Panc1 (cell line): ENCODE results near the gene LSM4. TPM values are rescaled to one million over a fixed set of nuclear protein-coding genes. Genes with fewer than 3 reads are reported as not detected.
A peak's percentile ranks its signal among the peaks of the same experiment; 100 is the strongest.

ENCODE experiments used
- ATAC-seq: fragments of 200-7000 bp; cut with Tn5 transposase; 2 replicates; pipeline ENCODE4 v1.9.1; 2020; ENCODE audit warnings: mild to moderate bottlenecking, moderate library complexity
- BruUV-seq: library from RNA; stranded (reverse); fragments of 400-500 nt; replicated peaks from 2 replicates; lab custom pipeline; 2021; lab: Mats Ljungman, UMichigan
- CTCF ChIA-PET: fragments of 300-600 bp; sonication (Branson Sonifier 250); formaldehyde crosslinking; loops from one replicate; lab custom pipeline; 2022; ENCODE audit warnings: antibody characterized with exemption; lab: Charles Lee
- POLR2A ChIA-PET: fragments of 300-600 bp; sonication (Branson Sonifier 250); formaldehyde crosslinking; loops from one replicate; lab custom pipeline; 2022; ENCODE audit warnings: antibody characterized with exemption; lab: Charles Lee
- DNase-seq: peaks from one replicate; pipeline ENCODE4 v3.0.0-alpha.2; 2010; ENCODE audit warnings: low read depth, low spot score
- H3K27ac ChIP-seq: 2 replicates; pipeline ENCODE4 v1.5.1; 2011; ENCODE audit warnings: mild to moderate bottlenecking, low read length, inconsistent platforms
- H3K27me3 ChIP-seq: fragments of 200-500 bp; sonication (Bioruptor generic); 2 replicates; pipeline ENCODE4 v1.6.0; 2014; ENCODE audit warnings: low read length, inconsistent platforms; ENCODE audit not compliant: control insufficient read depth, insufficient read depth
- H3K36me3 ChIP-seq: fragments of 200-500 bp; sonication (Bioruptor generic); 2 replicates; pipeline ENCODE4 v1.5.1; 2014; ENCODE audit warnings: inconsistent platforms, mild to moderate bottlenecking, low read length, moderate library complexity; ENCODE audit not compliant: control insufficient read depth, insufficient read depth
- H3K4me1 ChIP-seq: 2 replicates; pipeline ENCODE4 v1.5.1; 2011; ENCODE audit warnings: inconsistent platforms, mild to moderate bottlenecking, low read length, moderate library complexity; ENCODE audit not compliant: control insufficient read depth, insufficient read depth
- H3K4me3 ChIP-seq, 2 experiments: 2 replicates each; pipeline ENCODE4 v1.5.1; 2011 to 2012; ENCODE audit warnings: low read depth in 2 of 2, low read length in 2 of 2, mild to moderate bottlenecking in 2 of 2, inconsistent platforms in 1 of 2, moderate library complexity in 1 of 2
- H3K9me3 ChIP-seq: fragments of 200-500 bp; sonication (Bioruptor generic); 2 replicates; pipeline ENCODE4 v1.5.1; 2014; ENCODE audit warnings: low read depth, mild to moderate bottlenecking, inconsistent platforms, low read length, moderate library complexity; ENCODE audit not compliant: control insufficient read depth, insufficient read depth
- POLR2AphosphoS5 ChIP-seq: IDR thresholded peaks from 2 replicates; pipeline ENCODE4 v1.6.1; 2012; ENCODE audit warnings: mild to moderate bottlenecking, low read depth, low read length, moderate library complexity
- SIN3A ChIP-seq: IDR thresholded peaks from 2 replicates; pipeline ENCODE4 v1.6.1; 2012; ENCODE audit warnings: low read depth, mild to moderate bottlenecking, low read length, moderate library complexity, borderline replicate concordance; ENCODE audit not compliant: insufficient read depth
- TCF7L2 ChIP-seq: IDR thresholded peaks from 2 replicates; pipeline ENCODE4 v1.6.1; 2011; ENCODE audit warnings: mild to moderate bottlenecking, low read depth, low read length, inconsistent platforms
- in situ Hi-C: cut with HindIII; loops from 2 replicates; pipeline ENCODE4 v1.10.0; 2016; ENCODE audit warnings: low sequenced_read_pairs, low pct_unique_long_range_greater_than_20kb
- intact Hi-C: fragments of 100-400 bp; cut with micrococcal nuclease; formaldehyde crosslinking; loops from one replicate; pipeline ENCODE4 v1.10.0; 2022; ENCODE audit not compliant: unreplicated experiment
- total RNA-seq: library from RNA; stranded (reverse); gene quantifications from one replicate; pipeline ENCODE4 v1.2.1, GENCODE V29; 2021; ENCODE audit not compliant: unreplicated experiment
- TF ChIP-seq, protein P1 (sequence below): fragments of 450-650 bp; IDR thresholded peaks from 2 replicates; pipeline ENCODE4 v1.5.1; 2017; ENCODE audit warnings: mild to moderate bottlenecking
- TF ChIP-seq, protein P2 (sequence below), 2 experiments: IDR thresholded peaks; 2 replicates each; pipeline ENCODE4 v1.6.1; 2011 to 2012; ENCODE audit warnings: low read depth in 2 of 2, control low read depth in 1 of 2, low read length in 1 of 2, mild to moderate bottlenecking in 1 of 2, moderate library complexity in 1 of 2; ENCODE audit not compliant: insufficient read depth in 1 of 2

The LSM4 gene
- total RNA-seq, 1 experiment from 2014 or later: 209 TPM

DNA sequence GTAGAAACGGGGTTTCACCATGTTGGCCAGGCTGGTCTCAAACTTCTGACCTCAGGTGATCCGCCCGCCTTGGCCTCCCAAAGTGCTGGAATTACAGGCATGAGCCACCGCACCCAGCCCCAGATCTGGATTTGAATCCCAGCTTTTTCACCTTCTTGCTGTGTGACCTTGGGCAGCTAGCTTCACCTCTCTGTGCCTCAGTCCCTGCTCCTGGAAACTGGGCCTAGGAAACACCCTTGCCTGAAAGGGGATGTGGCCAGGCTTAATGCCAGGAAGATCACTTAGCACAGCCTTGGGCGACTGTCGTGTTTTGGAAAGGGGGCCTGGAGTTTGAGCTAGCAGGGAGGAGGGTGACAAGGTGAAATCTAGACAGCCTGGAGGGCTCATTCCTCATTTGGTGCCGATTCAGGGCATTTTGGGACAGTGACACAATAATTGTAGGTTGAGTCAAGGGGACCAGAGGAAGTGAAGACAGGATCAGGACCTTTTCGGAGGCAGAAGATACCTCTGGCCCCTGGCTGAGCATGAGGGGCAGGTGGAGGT is 19.3 kb upstream of the LSM4 start:
- POLR2A ChIA-PET: interaction anchor here (0.9 kb wide), 1 partner anchor 75 kb away, joined by 3 read pairs; no protein-coding TSS in a partner anchor
- BruUV-seq: no TSS peak
- DNase-seq (no peak), ATAC-seq (no peak)
- H3K4me1 ChIP-seq: peaks cover 9% of the 10 kb centered on the region; the same call in 1 of the 2 replicates
- in situ Hi-C loops (no loop called here), intact Hi-C loops (no loop called here)
- TF ChIP-seq TCF7L2 (no peak), POLR2AphosphoS5 (no peak), SIN3A (no peak)
- TF ChIP-seq, protein P1, sequence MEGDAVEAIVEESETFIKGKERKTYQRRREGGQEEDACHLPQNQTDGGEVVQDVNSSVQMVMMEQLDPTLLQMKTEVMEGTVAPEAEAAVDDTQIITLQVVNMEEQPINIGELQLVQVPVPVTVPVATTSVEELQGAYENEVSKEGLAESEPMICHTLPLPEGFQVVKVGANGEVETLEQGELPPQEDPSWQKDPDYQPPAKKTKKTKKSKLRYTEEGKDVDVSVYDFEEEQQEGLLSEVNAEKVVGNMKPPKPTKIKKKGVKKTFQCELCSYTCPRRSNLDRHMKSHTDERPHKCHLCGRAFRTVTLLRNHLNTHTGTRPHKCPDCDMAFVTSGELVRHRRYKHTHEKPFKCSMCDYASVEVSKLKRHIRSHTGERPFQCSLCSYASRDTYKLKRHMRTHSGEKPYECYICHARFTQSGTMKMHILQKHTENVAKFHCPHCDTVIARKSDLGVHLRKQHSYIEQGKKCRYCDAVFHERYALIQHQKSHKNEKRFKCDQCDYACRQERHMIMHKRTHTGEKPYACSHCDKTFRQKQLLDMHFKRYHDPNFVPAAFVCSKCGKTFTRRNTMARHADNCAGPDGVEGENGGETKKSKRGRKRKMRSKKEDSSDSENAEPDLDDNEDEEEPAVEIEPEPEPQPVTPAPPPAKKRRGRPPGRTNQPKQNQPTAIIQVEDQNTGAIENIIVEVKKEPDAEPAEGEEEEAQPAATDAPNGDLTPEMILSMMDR: no peak
- TF ChIP-seq, protein P2, sequence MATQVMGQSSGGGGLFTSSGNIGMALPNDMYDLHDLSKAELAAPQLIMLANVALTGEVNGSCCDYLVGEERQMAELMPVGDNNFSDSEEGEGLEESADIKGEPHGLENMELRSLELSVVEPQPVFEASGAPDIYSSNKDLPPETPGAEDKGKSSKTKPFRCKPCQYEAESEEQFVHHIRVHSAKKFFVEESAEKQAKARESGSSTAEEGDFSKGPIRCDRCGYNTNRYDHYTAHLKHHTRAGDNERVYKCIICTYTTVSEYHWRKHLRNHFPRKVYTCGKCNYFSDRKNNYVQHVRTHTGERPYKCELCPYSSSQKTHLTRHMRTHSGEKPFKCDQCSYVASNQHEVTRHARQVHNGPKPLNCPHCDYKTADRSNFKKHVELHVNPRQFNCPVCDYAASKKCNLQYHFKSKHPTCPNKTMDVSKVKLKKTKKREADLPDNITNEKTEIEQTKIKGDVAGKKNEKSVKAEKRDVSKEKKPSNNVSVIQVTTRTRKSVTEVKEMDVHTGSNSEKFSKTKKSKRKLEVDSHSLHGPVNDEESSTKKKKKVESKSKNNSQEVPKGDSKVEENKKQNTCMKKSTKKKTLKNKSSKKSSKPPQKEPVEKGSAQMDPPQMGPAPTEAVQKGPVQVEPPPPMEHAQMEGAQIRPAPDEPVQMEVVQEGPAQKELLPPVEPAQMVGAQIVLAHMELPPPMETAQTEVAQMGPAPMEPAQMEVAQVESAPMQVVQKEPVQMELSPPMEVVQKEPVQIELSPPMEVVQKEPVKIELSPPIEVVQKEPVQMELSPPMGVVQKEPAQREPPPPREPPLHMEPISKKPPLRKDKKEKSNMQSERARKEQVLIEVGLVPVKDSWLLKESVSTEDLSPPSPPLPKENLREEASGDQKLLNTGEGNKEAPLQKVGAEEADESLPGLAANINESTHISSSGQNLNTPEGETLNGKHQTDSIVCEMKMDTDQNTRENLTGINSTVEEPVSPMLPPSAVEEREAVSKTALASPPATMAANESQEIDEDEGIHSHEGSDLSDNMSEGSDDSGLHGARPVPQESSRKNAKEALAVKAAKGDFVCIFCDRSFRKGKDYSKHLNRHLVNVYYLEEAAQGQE (IDR thresholded peaks at IDR 0.05; ENCODE audit: insufficient read depth in 1 of 2, low read depth in 2 of 2, low read length in 1 of 2): no peak
- peak overlapping the region in 1 of 2 experiments; percentile 75; a peak in 2 of 4 replicates for H3K4me3 ChIP-seq
- no peak overlapping the region; the same call in 1 of the 2 replicates for H3K27ac ChIP-seq
- H3K36me3 ChIP-seq: no peaks in the 10 kb centered on the region; the same call in 1 of the 2 replicates
- no peaks in the 10 kb centered on the region for H3K9me3 ChIP-seq
- CTCF ChIA-PET: interaction anchor here (0.7 kb wide), 1 partner anchor 45 kb away, joined by 3 read pairs; no protein-coding TSS in a partner anchor
- no peaks in the 10 kb centered on the region for H3K27me3 ChIP-seq

DNA sequence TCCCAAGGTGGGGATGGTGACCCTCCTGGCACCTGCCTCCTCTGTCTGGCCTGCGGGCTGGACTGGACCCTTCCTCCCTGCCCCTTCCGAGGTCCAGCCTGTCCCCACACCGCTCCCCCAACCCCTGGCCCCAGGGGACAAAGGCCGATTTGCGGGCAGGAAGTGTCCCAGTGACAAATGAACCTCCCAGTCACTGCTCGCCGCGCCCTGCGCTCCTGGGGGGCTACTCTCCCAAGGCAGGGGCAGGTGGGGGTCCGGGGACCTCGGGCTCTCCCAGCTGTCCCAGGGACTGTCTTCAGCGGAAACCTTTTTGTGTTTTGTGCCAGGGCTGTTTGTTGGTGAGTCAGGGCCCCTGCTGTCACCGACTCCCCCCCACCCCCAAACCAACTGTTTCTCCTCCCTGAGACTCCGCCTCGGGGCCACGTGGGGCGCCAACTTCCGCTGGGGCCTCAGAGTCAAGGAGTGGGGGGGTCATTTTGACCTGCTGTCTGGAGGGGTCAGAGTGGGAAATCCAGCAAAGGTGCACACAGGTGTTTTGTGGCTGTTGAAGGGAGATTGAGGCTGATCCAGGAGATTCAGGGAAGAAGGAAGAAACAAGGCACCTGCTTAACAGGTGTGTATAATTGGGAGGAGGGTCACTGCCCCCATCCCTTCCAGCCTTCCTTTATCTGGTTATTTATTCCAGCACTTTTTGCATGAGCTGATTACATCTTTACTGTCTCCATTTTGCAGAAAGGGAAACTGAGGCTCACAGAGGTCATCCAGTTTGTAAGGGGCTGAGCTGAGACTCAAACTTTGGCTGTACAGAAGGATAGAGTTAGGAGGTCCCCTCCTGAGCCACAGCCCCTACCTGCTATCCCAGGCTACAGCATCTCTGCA is 18.4 kb upstream of the LSM4 start:
- Histone ChIP-seq H3K4me3 (peak overlapping the region; percentile 63 to 75), H3K4me1 (peaks cover 9% of the 10 kb centered on the region; the same call in 1 of the 2 replicates), H3K27me3 (no peaks in the 10 kb centered on the region), H3K9me3 (no peaks in the 10 kb centered on the region), H3K27ac (peak overlapping the region; percentile 60), H3K36me3 (no peaks in the 10 kb centered on the region; the same call in 1 of the 2 replicates)
- BruUV-seq: no TSS peak
- TF ChIP-seq TCF7L2 (no peak), SIN3A (0 out of 2 replicates have a peak, but pooled peaks have one; percentile 29), POLR2AphosphoS5 (no peak)
- TF ChIP-seq, protein P2 (IDR thresholded peaks at IDR 0.05; ENCODE audit: insufficient read depth in 1 of 2, low read depth in 2 of 2, low read length in 1 of 2): no peak
- TF ChIP-seq, protein P1: no peak
- DNase-seq (no peak), ATAC-seq (peak; percentile 52)
- POLR2A ChIA-PET: interaction anchor here (0.9 kb wide), 1 partner anchor 76 kb away, joined by 3 read pairs; no protein-coding TSS in a partner anchor
- intact Hi-C loops: no loop called here
- in situ Hi-C loops: no loop called here
- CTCF ChIA-PET: no interaction called here
